Esophagus (tissue), 2 donors: ENCODE data around the gene TSR3. TPM values are rescaled to one million over a fixed set of nuclear protein-coding genes. Genes with fewer than 3 reads are reported as not detected.

Experiments used
- H3K27ac ChIP-seq, 2 donors: one replicate each; pipeline ENCODE4 v1.5.1; 2013; ENCODE audit warnings: low read depth in 2 of 2, mild to moderate bottlenecking in 2 of 2, inconsistent platforms in 1 of 2, low read length in 1 of 2, moderate library complexity in 1 of 2
- H3K27me3 ChIP-seq, 2 donors: one replicate each; pipeline ENCODE4 v1.6.1; 2013; ENCODE audit warnings: low read length in 2 of 2, control low read depth in 1 of 2, mild to moderate bottlenecking in 1 of 2; ENCODE audit not compliant: insufficient read depth in 2 of 2, control insufficient read depth in 1 of 2
- H3K36me3 ChIP-seq, 2 donors: one replicate each; pipeline ENCODE4 v1.6.1; 2013; ENCODE audit warnings: low read length in 1 of 2; ENCODE audit not compliant: control insufficient read depth in 2 of 2, insufficient read depth in 2 of 2
- H3K4me1 ChIP-seq, 2 donors: one replicate each; pipeline ENCODE4 v1.6.1; 2013; ENCODE audit warnings: low read length in 1 of 2; ENCODE audit not compliant: control insufficient read depth in 2 of 2, insufficient read depth in 2 of 2
- H3K4me3 ChIP-seq, 2 donors: one replicate each; pipeline ENCODE4 v1.5.1; 2013; ENCODE audit warnings: low read length in 2 of 2, mild to moderate bottlenecking in 2 of 2, low read depth in 1 of 2, moderate library complexity in 1 of 2
- H3K9me3 ChIP-seq, 2 donors: one replicate each; pipeline ENCODE4 v1.6.1; 2013; ENCODE audit warnings: mild to moderate bottlenecking in 2 of 2, low read depth in 1 of 2, low read length in 1 of 2, moderate library complexity in 1 of 2; ENCODE audit not compliant: control insufficient read depth in 2 of 2, insufficient read depth in 1 of 2
- WGBS, 2 donors: extraction: QIAGEN DNeasy Blood & Tissue Kit; methylation state at CpG; one replicate each; pipeline ENCODE4 v1.1.7; 2013; 5-methylcytosine and 5-hydroxymethylcytosine counted together
- polyA plus RNA-seq, 2 donors: library from polyadenylated mRNA; stranded (reverse); fragments of 200-250 nt; gene quantifications; one replicate each; pipeline ENCODE4 v1.2.3, GENCODE V29; 2013
- donor health status: healthy with polysubstance abuse.
- donor health status: Bipolar disorder and iron deficiency.

TSR3 gene
- polyA plus RNA-seq, 2 donors: 31.4 to 53.0 TPM

- WGBS, 2 donors: 4 to 10% methylated on average over 14 to 42 of the region's 43 CpGs
These were observed 43.4 kb downstream of the TSR3 start for GRCh38 chr16:1308036-1308976.

GRCh38 chr16:1306334-1306733 is 45.3 kb downstream of the TSR3 start:
- H3K4me3 ChIP-seq: no peak overlapping the region
- no peaks in the 10 kb centered on the region for H3K27me3 ChIP-seq
- H3K9me3 ChIP-seq: no peaks in the 10 kb centered on the region
- peaks cover 4 to 15% of the 10 kb centered on the region in 2 donors for H3K4me1 ChIP-seq
- no peak overlapping the region for H3K27ac ChIP-seq
- no peaks in the 10 kb centered on the region for H3K36me3 ChIP-seq
- WGBS, 2 donors: 63 to 66% methylated on average over 4 of the region's 4 CpGs

More at GRCh38 chr16:1308036-1308976, 43.4 kb downstream of the TSR3 start:
- peaks cover 12 to 24% of the 10 kb centered on the region in 2 donors for H3K4me1 ChIP-seq
- H3K27me3 ChIP-seq: no peaks in the 10 kb centered on the region
- H3K9me3 ChIP-seq: no peaks in the 10 kb centered on the region
- peak overlapping the region; percentile 50 to 88 for H3K4me3 ChIP-seq
- peak overlapping the region; percentile 83 to 97 for H3K27ac ChIP-seq
- peaks cover 0 to 11% of the 10 kb centered on the region in 2 donors for H3K36me3 ChIP-seq

- H3K4me3 ChIP-seq: no peak overlapping the region
- H3K9me3 ChIP-seq: no peaks in the 10 kb centered on the region
- H3K27ac ChIP-seq: no peak overlapping the region
- no peaks in the 10 kb centered on the region for H3K36me3 ChIP-seq
- WGBS, 2 donors: 56 to 72% methylated on average over 12 of the region's 12 CpGs
- peaks cover 2 to 16% of the 10 kb centered on the region in 2 donors for H3K4me1 ChIP-seq
- H3K27me3 ChIP-seq: no peaks in the 10 kb centered on the region
These were observed 45.9 kb downstream of the TSR3 start for GRCh38 chr16:1305823-1306222.

- WGBS, 2 donors: 72 to 76% methylated on average over 12 of the region's 12 CpGs
- Histone ChIP-seq H3K4me3 (no peak overlapping the region), H3K4me1 (peaks cover 2 to 18% of the 10 kb centered on the region in 2 donors)
These were observed 50.1 kb downstream of the TSR3 start for GRCh38 chr16:1301562-1301961.

GRCh38 chr16:1300664-1301476 is 50.8 kb downstream of the TSR3 start:
- WGBS, 2 donors: 6 to 10% methylated on average over 32 to 42 of the region's 42 CpGs
- no peak overlapping the region for H3K27ac ChIP-seq
- H3K36me3 ChIP-seq: no peaks in the 10 kb centered on the region
- H3K27me3 ChIP-seq: no peaks in the 10 kb centered on the region
- H3K9me3 ChIP-seq: no peaks in the 10 kb centered on the region
- peak overlapping the region; percentile 4 to 7 for H3K4me3 ChIP-seq
- peaks cover 2 to 18% of the 10 kb centered on the region in 2 donors for H3K4me1 ChIP-seq

More at GRCh38 chr16:1301562-1301961, 50.1 kb downstream of the TSR3 start:
- Histone ChIP-seq H3K27ac (no peak overlapping the region), H3K27me3 (no peaks in the 10 kb centered on the region), H3K36me3 (no peaks in the 10 kb centered on the region), H3K9me3 (no peaks in the 10 kb centered on the region)

GRCh38 chr16:1299868-1300203 is 51.8 kb downstream of the TSR3 start:
- Histone ChIP-seq H3K27me3 (no peaks in the 10 kb centered on the region), H3K36me3 (no peaks in the 10 kb centered on the region), H3K4me3 (no peak overlapping the region), H3K9me3 (no peaks in the 10 kb centered on the region), H3K27ac (no peak overlapping the region), H3K4me1 (peaks cover 2 to 18% of the 10 kb centered on the region in 2 donors)
- WGBS, 2 donors: 46 to 53% methylated on average over 12 of the region's 12 CpGs

Other genes with a start within 250 kb of the TSR3 start
- 1 to 10 TPM; 6.4 to 6.5 TPM for gene CACNA1H, start 198.8 kb downstream of the TSR3 start, polyA plus RNA-seq
- gene TPSG1, start 126.6 kb downstream of the TSR3 start, polyA plus RNA-seq: under 1 TPM; 0.10 to 0.15 TPM
- 10 to 100 TPM in 1 of 2 donors, 1 to 10 TPM in 1; 5.7 to 37.8 TPM for gene TPSB2, start 121.7 kb downstream of the TSR3 start, polyA plus RNA-seq
- gene TPSAB1, start 111.2 kb downstream of the TSR3 start, polyA plus RNA-seq: 10 to 100 TPM in 1 of 2 donors, 1 to 10 TPM in 1; 2.8 to 33.0 TPM
- gene TPSD1, start 95.8 kb downstream of the TSR3 start, polyA plus RNA-seq: 1 to 10 TPM in 1 of 2 donors, under 1 TPM in 1; 0.83 to 1.5 TPM
- gene UBE2I, start 42.2 kb downstream of the TSR3 start, polyA plus RNA-seq: 10 to 100 TPM; 35.4 to 56.9 TPM
- 1 to 10 TPM; 1.2 to 2.7 TPM for gene BAIAP3, start 18.2 kb downstream of the TSR3 start, polyA plus RNA-seq
- 10 to 100 TPM; 33.6 to 39.1 TPM for gene GNPTG, start 53 bp upstream of the TSR3 start, polyA plus RNA-seq
- gene UNKL, start 62.8 kb upstream of the TSR3 start, polyA plus RNA-seq: 1 to 10 TPM; 5.4 to 8.1 TPM
- 10 to 100 TPM; 11.6 to 24.6 TPM for gene UQCC4, start 68.9 kb upstream of the TSR3 start, polyA plus RNA-seq
- gene PERCC1, start 79.2 kb upstream of the TSR3 start, polyA plus RNA-seq: not detected
- under 1 TPM; 0.44 to 0.98 TPM for gene CCDC154, start 92.7 kb upstream of the TSR3 start, polyA plus RNA-seq
- 10 to 100 TPM; 18.7 to 33.1 TPM for gene CLCN7, start 123.2 kb upstream of the TSR3 start, polyA plus RNA-seq
- not detected for gene PTX4, start 137.1 kb upstream of the TSR3 start, polyA plus RNA-seq
- 10 to 100 TPM; 32.6 to 60.8 TPM for gene TELO2, start 141.5 kb upstream of the TSR3 start, polyA plus RNA-seq
- gene TMEM204, start 181.8 kb upstream of the TSR3 start, polyA plus RNA-seq: 1 to 10 TPM; 3.4 to 6.2 TPM